Measurements from ENCODE around the gene TAGAP.

DNA sequence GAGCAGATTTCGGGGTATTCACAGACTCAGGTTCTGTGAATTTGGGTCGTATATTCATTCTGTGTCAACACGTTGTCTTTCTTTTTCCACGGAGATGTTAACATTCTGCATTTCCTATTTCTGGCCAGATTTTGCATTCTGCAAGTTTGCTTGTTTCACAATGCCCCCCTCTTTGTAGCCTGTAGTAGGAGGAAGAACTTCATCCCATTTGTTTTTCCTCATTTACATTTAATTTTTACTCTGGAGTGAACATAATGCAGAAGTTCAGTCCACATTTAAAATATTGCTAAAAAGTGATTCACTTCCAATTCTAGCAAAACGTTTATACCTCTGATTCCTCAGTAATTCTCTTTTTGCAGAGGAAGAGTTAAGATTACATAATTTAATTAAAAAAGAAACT, 12.9 kb downstream of the TAGAP start:
- TF ChIP-seq, protein P1, sequence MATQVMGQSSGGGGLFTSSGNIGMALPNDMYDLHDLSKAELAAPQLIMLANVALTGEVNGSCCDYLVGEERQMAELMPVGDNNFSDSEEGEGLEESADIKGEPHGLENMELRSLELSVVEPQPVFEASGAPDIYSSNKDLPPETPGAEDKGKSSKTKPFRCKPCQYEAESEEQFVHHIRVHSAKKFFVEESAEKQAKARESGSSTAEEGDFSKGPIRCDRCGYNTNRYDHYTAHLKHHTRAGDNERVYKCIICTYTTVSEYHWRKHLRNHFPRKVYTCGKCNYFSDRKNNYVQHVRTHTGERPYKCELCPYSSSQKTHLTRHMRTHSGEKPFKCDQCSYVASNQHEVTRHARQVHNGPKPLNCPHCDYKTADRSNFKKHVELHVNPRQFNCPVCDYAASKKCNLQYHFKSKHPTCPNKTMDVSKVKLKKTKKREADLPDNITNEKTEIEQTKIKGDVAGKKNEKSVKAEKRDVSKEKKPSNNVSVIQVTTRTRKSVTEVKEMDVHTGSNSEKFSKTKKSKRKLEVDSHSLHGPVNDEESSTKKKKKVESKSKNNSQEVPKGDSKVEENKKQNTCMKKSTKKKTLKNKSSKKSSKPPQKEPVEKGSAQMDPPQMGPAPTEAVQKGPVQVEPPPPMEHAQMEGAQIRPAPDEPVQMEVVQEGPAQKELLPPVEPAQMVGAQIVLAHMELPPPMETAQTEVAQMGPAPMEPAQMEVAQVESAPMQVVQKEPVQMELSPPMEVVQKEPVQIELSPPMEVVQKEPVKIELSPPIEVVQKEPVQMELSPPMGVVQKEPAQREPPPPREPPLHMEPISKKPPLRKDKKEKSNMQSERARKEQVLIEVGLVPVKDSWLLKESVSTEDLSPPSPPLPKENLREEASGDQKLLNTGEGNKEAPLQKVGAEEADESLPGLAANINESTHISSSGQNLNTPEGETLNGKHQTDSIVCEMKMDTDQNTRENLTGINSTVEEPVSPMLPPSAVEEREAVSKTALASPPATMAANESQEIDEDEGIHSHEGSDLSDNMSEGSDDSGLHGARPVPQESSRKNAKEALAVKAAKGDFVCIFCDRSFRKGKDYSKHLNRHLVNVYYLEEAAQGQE (IDR thresholded peaks at IDR 0.05; ENCODE audit: low read depth, low read length), result no peak
- TF ChIP-seq NBN (IDR thresholded peaks at IDR 0.05) (no peak), EZH2 (IDR thresholded peaks at IDR 0.05; ENCODE audit: borderline replicate concordance, control insufficient read depth, low read depth, low read length) (no peak), RB1 (IDR thresholded peaks at IDR 0.05; ENCODE audit: borderline replicate concordance) (no peak), SRF (IDR thresholded peaks at IDR 0.05; ENCODE audit: low read depth in 2 of 2, low read length in 2 of 2) (no peak), ZNF217 (IDR thresholded peaks at IDR 0.05) (no peak), RELA (IDR thresholded peaks at IDR 0.05; ENCODE audit: borderline replicate concordance, partially characterized antibody) (no peak)
- TF ChIP-seq, protein P2, sequence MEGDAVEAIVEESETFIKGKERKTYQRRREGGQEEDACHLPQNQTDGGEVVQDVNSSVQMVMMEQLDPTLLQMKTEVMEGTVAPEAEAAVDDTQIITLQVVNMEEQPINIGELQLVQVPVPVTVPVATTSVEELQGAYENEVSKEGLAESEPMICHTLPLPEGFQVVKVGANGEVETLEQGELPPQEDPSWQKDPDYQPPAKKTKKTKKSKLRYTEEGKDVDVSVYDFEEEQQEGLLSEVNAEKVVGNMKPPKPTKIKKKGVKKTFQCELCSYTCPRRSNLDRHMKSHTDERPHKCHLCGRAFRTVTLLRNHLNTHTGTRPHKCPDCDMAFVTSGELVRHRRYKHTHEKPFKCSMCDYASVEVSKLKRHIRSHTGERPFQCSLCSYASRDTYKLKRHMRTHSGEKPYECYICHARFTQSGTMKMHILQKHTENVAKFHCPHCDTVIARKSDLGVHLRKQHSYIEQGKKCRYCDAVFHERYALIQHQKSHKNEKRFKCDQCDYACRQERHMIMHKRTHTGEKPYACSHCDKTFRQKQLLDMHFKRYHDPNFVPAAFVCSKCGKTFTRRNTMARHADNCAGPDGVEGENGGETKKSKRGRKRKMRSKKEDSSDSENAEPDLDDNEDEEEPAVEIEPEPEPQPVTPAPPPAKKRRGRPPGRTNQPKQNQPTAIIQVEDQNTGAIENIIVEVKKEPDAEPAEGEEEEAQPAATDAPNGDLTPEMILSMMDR (IDR thresholded peaks at IDR 0.05 in 2 of 3, conservative IDR thresholded peaks at IDR 0.05 in 1 of 3; ENCODE audit: control insufficient read depth in 2 of 3, extremely low read depth in 1 of 3, insufficient read depth in 1 of 3, low read depth in 3 of 3, low read length in 3 of 3), result no peak
